ENCODE results near the gene CDC42EP1. TPM values are rescaled to one million over a fixed set of nuclear protein-coding genes. Genes with fewer than 3 reads are reported as not detected.

The CDC42EP1 gene
- total RNA-seq, 1 experiment from 2014 or later, result 12.7 TPM

- ChIA-PET CTCF (interaction anchor here (1.5 kb wide), 1 partner anchor 32 kb away, joined by 6 read pairs; no protein-coding TSS in a partner anchor), POLR2A (no interaction called here)
Measured at GRCh38 chr22:37535159-37535558, 25.1 kb upstream of the CDC42EP1 start.

More at GRCh38 chr22:37535159-37535558, 25.1 kb upstream of the CDC42EP1 start:
- TF ChIP-seq MAX (CRISPR knock-in tag; IDR thresholded peaks at IDR 0.05) (no peak), CTCF (IDR thresholded peaks at IDR 0.05) (no peak), ZNF138 (CRISPR knock-in tag; conservative IDR thresholded peaks at IDR 0.05) (no peak), AR (CRISPR knock-in tag; IDR thresholded peaks at IDR 0.05) (no peak), ZNF423 (CRISPR knock-in tag; IDR thresholded peaks at IDR 0.05) (no peak), PREB (CRISPR knock-in tag; IDR thresholded peaks at IDR 0.05; ENCODE audit: borderline replicate concordance) (no peak), OVOL2 (CRISPR knock-in tag; IDR thresholded peaks at IDR 0.05; ENCODE audit: borderline replicate concordance) (no peak), SOX15 (CRISPR knock-in tag; IDR thresholded peaks at IDR 0.05) (no peak), HMGXB4 (CRISPR knock-in tag; IDR thresholded peaks at IDR 0.05) (no peak), SMAD3 (CRISPR knock-in tag; IDR thresholded peaks at IDR 0.05; ENCODE audit: borderline replicate concordance) (no peak), CBFB (CRISPR knock-in tag; IDR thresholded peaks at IDR 0.05; ENCODE audit: low read depth) (no peak), TEAD1 (CRISPR knock-in tag; IDR thresholded peaks at IDR 0.05) (no peak)
- peaks cover 7% of the 10 kb centered on the region for H3K4me1 Mint-ChIP-seq
- H3K36me3 Mint-ChIP-seq, result no peaks in the 10 kb centered on the region
- no peak for DNase-seq (ENCODE audit: low spot score)
- peaks cover 4% of the 10 kb centered on the region; the same call in 1 of the 2 replicates for H3K27me3 Mint-ChIP-seq (ENCODE audit: low read depth)
- H3K9me3 Mint-ChIP-seq, result no peaks in the 10 kb centered on the region
- no peak overlapping the region for H3K27ac Mint-ChIP-seq
- no peak for ATAC-seq
- H3K4me3 Mint-ChIP-seq, result no peak overlapping the region

Measured in WTC11 (cell line).